Loucy (cell line): ENCODE data around the gene ATXN7L1.

Experiments
- H2AFZ ChIP-seq: fragments of 200-600 bp; sonication (generic); 2 replicates; pipeline ENCODE4 v1.6.0; 2016; ENCODE audit warnings: antibody characterized with exemption, mild to moderate bottlenecking, low read length, moderate library complexity
- H3F3A ChIP-seq: fragments of 200-600 bp; 2 replicates; pipeline ENCODE4 v1.6.0; 2016; ENCODE audit warnings: antibody characterized with exemption, low read depth, mild to moderate bottlenecking
- H3K27me3 ChIP-seq: fragments of 200-600 bp; sonication (generic); 2 replicates; pipeline ENCODE4 v1.6.1; 2014; ENCODE audit warnings: low read length, mild to moderate bottlenecking; ENCODE audit not compliant: insufficient read depth, poor library complexity, severe bottlenecking
- H3K36me3 ChIP-seq: fragments of 200-600 bp; sonication (generic); 2 replicates; pipeline ENCODE4 v1.6.1; 2016; ENCODE audit warnings: low read length; ENCODE audit not compliant: insufficient read depth
- H3K4me1 ChIP-seq: fragments of 200-600 bp; sonication (generic); 2 replicates; pipeline ENCODE4 v1.5.1; 2014; ENCODE audit warnings: low read length, mild to moderate bottlenecking; ENCODE audit not compliant: insufficient read depth, poor library complexity, severe bottlenecking
- H3K4me2 ChIP-seq: fragments of 200-600 bp; sonication (generic); 2 replicates; pipeline ENCODE4 v1.6.0; 2014; ENCODE audit warnings: antibody characterized with exemption, low read length, low read depth, mild to moderate bottlenecking; ENCODE audit not compliant: poor library complexity, severe bottlenecking
- H3K4me3 ChIP-seq: fragments of 200-600 bp; sonication (generic); 2 replicates; pipeline ENCODE4 v1.5.1; 2014; ENCODE audit warnings: low read length, mild to moderate bottlenecking, mixed read lengths; ENCODE audit not compliant: poor library complexity, severe bottlenecking
- H3K79me2 ChIP-seq: fragments of 200-600 bp; sonication (generic); 2 replicates; pipeline ENCODE4 v1.6.1; 2014; ENCODE audit warnings: low read length; ENCODE audit not compliant: insufficient read depth
- H3K9ac ChIP-seq: fragments of 200-600 bp; sonication (generic); 2 replicates; pipeline ENCODE4 v1.6.0; 2014; ENCODE audit warnings: mild to moderate bottlenecking, low read depth, low read length, moderate library complexity; ENCODE audit not compliant: poor library complexity, severe bottlenecking
- H3K9me2 ChIP-seq: fragments of 200-600 bp; sonication (generic); replicated peaks from 2 replicates; pipeline ENCODE4 v1.6.1; 2016; ENCODE audit warnings: low read depth, low read length, mixed read lengths
- H3K9me3 ChIP-seq: fragments of 200-600 bp; sonication (generic); 2 replicates; pipeline ENCODE4 v1.6.1; 2014; ENCODE audit warnings: mild to moderate bottlenecking, antibody characterized with exemption, low read length, low read depth; ENCODE audit not compliant: insufficient read depth
- H4K20me1 ChIP-seq: fragments of 200-600 bp; sonication (generic); 2 replicates; pipeline ENCODE4 v1.6.0; 2014; ENCODE audit warnings: antibody characterized with exemption, low read length, mild to moderate bottlenecking; ENCODE audit not compliant: insufficient read depth, poor library complexity, severe bottlenecking
- EZH2phosphoT487 ChIP-seq: fragments of 200-600 bp; IDR thresholded peaks from 2 replicates; pipeline ENCODE4 v1.6.1; 2018; ENCODE audit warnings: antibody characterized with exemption, mild to moderate bottlenecking, moderate library complexity, borderline replicate concordance
- TF ChIP-seq, protein P1 (sequence below): fragments of 200-600 bp; sonication (generic); conservative IDR thresholded peaks from 2 replicates; pipeline ENCODE4 v1.5.1; 2014; ENCODE audit warnings: mild to moderate bottlenecking, antibody characterized with exemption, low read length

The ATXN7L1 gene

GRCh38 chr7:105621617-105622016 lies 254.8 kb downstream of the ATXN7L1 start:
- Histone ChIP-seq H3K9me2 (no peaks in the 10 kb centered on the region), H3K36me3 (peaks cover 4% of the 10 kb centered on the region; the same call in 1 of the 2 replicates), H3K27me3 (no peaks in the 10 kb centered on the region), H2AFZ (no peak overlapping the region), H3K9me3 (no peaks in the 10 kb centered on the region), H3F3A (no peaks in the 10 kb centered on the region), H3K9ac (no peak overlapping the region), H3K4me1 (no peaks in the 10 kb centered on the region), H3K79me2 (no peaks in the 10 kb centered on the region), H3K4me3 (no peak overlapping the region), H3K4me2 (no peak overlapping the region), H4K20me1 (no peaks in the 10 kb centered on the region)
- TF ChIP-seq EZH2phosphoT487 = no peak
- TF ChIP-seq, protein P1, sequence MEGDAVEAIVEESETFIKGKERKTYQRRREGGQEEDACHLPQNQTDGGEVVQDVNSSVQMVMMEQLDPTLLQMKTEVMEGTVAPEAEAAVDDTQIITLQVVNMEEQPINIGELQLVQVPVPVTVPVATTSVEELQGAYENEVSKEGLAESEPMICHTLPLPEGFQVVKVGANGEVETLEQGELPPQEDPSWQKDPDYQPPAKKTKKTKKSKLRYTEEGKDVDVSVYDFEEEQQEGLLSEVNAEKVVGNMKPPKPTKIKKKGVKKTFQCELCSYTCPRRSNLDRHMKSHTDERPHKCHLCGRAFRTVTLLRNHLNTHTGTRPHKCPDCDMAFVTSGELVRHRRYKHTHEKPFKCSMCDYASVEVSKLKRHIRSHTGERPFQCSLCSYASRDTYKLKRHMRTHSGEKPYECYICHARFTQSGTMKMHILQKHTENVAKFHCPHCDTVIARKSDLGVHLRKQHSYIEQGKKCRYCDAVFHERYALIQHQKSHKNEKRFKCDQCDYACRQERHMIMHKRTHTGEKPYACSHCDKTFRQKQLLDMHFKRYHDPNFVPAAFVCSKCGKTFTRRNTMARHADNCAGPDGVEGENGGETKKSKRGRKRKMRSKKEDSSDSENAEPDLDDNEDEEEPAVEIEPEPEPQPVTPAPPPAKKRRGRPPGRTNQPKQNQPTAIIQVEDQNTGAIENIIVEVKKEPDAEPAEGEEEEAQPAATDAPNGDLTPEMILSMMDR = no peak

DNA sequence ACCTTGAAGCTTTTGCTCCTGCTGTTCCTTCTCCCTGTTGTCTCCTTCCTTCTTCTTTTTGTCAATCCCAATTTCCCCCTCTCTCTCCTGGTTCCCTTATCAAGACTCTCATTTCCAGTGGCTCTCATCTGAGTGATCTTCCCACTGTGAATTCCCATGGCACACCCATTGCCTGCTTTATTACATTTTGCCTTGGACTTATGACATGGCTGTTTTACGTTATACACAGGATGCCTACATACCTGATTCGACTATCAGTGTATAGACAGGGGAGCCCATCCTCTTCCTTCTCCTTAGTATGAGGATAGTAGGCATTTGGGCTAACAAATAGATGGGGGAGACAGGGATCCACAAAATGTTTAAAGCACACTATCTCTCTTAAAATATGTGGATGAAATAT lies 255.2 kb downstream of the ATXN7L1 start:
- Histone ChIP-seq H3K79me2 (no peaks in the 10 kb centered on the region), H3K36me3 (peaks cover 4% of the 10 kb centered on the region; the same call in 1 of the 2 replicates), H2AFZ (no peak overlapping the region), H3K27me3 (no peaks in the 10 kb centered on the region), H3K9ac (no peak overlapping the region), H3K9me2 (no peaks in the 10 kb centered on the region), H4K20me1 (no peaks in the 10 kb centered on the region), H3K4me2 (no peak overlapping the region), H3K4me3 (no peak overlapping the region), H3K4me1 (no peaks in the 10 kb centered on the region), H3K9me3 (no peaks in the 10 kb centered on the region), H3F3A (no peaks in the 10 kb centered on the region)
- no peak for TF ChIP-seq EZH2phosphoT487
- TF ChIP-seq, protein P1 = no peak

DNA sequence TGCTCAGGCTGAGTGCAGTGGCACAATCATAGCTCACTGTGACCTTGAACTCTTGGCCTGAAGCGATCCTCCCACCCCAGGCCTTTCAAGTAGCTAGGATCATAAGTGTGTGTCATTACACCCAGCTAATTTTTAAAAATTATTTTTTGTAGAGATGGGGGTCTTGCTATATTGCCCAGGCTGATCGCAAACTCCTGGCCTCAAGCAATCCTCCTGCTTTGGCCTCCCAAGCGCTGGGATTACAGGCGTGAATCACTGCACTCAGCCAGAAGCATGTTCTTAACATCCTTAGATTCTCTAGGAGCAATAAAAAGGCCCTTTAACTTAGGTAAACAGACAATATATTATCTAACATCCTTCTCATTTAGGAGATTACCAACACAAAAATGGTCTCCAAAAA lies 256.8 kb downstream of the ATXN7L1 start:
- no peaks in the 10 kb centered on the region for H3K79me2 ChIP-seq
- no peaks in the 10 kb centered on the region for H3K4me1 ChIP-seq
- H3K27me3 ChIP-seq = no peaks in the 10 kb centered on the region
- H2AFZ ChIP-seq = no peak overlapping the region
- no peak overlapping the region for H3K9ac ChIP-seq
- H3K4me2 ChIP-seq = no peak overlapping the region
- no peaks in the 10 kb centered on the region for H3K9me3 ChIP-seq
- H3K9me2 ChIP-seq = no peaks in the 10 kb centered on the region
- no peaks in the 10 kb centered on the region for H4K20me1 ChIP-seq
- no peaks in the 10 kb centered on the region for H3K36me3 ChIP-seq
- no peak overlapping the region for H3K4me3 ChIP-seq
- TF ChIP-seq, protein P1 = no peak
- TF ChIP-seq EZH2phosphoT487 = no peak
- no peaks in the 10 kb centered on the region for H3F3A ChIP-seq
